ENCODE measurements around the gene HSPA1B.
"Not testable (repeated sequence)": the region's sequence is repeated elsewhere in the genome, so short reads cannot be mapped to it uniquely, and the experiment has no call there.

The HSPA1B gene

GRCh38 chr6:31860349-31860748 lies 32.8 kb downstream of the HSPA1B start:
- DNase-seq = no peak

DNA sequence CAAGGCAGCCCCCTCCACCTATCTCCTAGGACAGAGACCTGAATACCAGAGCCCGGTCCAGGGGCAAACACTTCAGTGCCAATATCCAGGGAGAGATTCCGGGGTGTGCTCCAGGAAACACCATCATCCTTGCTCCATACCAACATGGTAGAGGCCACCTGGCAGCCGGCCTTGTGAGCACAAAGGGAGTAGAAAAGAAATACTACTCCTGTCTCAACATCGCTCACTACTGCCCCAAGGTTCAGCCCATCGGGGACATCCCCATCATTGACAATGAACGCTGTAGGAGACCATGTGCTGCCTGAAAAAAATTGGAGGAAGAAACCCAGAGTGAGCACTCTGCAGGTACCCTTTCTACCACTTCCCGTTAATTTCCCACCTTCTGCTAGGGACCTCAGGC lies 33.6 kb downstream of the HSPA1B start:
- DNase-seq = no peak

DNA sequence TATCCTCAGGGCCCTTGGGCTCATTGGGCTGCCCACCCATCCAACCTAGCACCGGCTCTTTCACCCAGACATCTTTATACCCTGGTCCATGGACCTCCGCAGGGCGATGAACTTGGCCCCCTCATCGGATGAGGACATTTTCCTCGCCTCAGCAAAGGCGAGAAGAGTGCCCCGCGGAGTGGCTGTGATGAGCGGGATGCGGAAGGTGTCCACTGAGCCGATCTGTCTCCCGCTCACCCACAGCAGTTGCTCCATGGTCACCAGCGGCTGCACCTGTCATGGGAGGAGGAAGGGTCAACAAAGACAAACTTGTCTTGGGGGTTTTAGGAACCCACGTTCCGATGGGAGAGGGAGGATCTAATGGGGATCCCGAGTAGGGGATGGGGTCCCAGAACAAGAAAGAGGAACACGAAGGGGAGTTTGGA lies 34.4 kb downstream of the HSPA1B start:
- DNase-seq = no peak

GRCh38 chr6:31862344-31863235 lies 35.1 kb downstream of the HSPA1B start, which contains the start of gene NEU1:
TSS of gene NEU1 (minus strand) at chr6:31862821. CDS start at chr6:31862776, 45 bp downstream.
- DNase-seq = peak; percentile 100

DNA sequence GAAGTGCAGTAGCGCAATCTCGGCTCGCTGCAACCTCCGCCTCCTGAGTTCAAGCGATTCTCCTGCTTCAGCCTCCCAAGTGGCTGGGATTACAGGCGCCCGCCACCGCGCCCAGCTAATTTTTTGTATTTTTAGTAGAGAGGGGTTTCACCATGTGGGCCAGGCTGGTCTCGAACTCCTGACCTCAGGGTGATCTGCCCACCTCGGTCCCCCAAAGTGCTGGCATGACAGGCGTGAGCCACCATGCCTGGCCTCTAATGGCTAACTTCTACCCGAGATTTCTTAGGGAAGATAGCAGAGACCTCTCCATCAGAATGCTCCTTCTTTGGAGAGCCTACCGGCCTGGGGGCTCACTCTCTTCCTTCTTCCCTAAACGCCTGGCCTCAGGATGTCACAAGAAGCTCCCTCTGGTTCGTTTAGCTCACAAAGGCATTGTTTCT lies 36.6 kb downstream of the HSPA1B start:
- DNase-seq = not testable (repeated sequence)

DNA sequence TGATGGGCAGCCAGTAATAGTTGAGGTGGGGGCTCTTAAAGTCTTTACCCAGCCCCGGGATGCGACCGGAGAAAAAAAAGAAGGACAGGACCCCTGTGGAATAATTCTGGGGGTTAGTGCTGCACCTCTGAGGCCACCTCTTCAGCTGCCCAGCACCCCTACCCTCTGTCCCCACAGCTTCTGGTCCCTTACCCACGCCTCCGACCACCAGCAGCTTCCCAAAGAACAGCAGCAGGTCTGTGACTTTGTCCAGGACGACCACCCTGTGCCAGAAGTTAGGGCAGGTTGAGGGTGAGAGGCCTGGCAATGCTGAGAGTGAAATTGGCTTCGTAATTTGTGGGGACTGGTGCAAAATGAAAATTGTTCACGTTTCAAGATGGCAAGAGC lies 37.3 kb downstream of the HSPA1B start:
- no peak for DNase-seq

DNA sequence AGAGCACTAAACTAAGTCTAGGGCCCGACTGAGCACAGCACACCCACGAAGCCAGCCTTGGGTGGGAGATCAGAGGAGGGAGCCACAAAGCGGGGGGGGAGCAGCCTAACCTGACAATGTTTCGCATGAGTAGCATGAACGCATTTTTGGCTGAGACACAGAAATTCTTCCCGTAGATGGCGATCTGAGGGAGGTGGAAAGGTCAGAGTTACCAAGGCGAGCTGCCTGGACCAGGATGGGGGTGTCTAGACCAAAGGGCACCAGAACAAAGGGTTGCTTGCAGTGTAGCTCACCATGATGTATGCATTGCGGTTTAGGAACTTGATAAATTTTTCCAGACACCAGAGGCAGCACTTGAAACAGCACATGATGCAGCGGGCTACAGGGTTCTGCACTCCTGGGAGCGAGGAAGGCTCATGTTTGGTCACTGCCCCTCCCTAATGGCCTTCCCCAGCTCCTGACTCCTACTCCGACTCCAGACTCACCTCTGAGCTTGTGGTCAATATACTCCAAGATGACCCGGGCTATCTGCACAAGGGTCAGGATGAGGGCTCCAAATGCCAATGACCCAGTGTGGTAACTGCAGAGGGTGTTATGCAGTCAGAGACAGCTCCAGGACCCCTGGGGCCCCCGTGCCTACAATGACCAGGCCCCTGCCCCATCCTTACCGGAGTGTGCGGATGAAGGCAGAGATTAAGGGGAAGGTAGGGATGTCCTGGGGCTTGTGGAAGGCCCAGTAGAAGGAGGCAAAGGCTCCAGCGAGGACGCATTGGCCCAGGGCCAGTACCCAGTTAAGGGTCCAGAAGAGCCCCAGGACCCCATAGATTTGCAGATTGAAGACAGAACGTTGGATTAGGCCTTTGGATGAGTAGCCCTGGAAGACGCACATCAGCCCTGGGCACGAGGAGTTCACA lies 37.9 kb downstream of the HSPA1B start:
- no peak for DNase-seq

DNA sequence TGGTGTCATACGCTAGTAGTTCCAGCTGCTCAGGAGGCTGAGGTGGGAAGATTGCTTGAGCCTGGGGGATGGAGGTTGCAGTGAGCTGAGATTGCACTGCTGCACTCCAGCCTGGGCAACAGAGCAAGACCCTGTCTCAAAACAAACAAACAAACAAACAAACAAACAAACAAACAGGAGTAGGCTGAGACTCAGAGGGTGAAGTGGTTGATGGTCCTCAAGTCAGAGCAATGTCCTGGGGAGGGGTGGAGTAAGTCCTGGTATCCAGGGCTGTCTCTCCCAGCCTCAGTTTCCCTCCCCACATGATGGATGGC lies 41.1 kb downstream of the HSPA1B start:
- DNase-seq = not testable (repeated sequence)

DNA sequence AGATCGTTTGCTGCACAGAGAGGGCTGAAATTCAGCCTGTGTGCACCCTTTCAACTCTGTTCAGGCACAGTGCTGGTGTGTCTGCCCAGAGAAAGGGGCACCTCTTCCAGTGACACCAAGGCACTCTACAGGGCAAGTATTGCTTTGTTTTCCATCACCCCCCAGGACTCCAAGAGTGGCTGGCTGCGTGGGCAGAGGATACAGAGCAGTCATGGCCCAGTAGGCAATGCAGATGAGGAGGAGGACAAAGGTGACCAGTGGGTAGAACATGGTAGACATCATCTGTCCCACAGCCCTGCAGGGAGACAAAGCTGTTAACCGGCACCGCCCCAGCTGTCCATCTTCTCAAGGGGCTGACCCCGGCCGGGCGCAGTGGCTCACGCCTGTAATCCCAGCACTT lies 41.8 kb downstream of the HSPA1B start:
- DNase-seq = no peak

- no peak for DNase-seq
These were observed 42.9 kb downstream of the HSPA1B start for GRCh38 chr6:31870385-31870921.

DNA sequence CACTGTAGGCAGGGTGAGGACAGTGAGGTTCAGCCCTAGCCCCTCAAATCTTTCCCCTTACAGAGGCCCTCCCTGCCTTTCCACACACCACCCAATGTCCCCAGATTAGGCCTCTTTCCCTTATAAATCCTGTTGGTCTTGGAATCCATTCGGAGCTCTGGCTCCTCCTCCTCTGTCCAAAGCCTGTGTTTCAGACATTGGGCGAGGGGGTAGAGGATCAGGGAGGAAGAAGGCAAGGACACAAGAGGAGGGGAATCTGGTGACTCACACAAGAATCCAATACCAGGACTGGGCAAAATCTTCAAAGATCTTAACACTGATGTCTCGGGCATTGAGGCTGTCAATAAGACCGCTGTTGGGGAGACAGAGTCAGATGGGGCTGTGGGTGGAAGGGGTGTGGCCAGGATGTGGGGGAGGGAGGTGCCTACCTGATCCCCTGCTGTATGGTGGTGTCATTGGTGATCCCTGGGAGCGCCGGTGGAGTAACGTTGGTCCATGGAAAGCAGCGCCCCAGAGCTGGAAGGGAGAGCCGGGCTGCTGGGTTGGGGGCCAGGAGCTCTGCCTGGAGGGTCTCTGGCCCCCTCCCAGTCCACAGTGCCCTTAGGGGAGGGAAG lies 43.6 kb downstream of the HSPA1B start:
- DNase-seq = no peak

DNA sequence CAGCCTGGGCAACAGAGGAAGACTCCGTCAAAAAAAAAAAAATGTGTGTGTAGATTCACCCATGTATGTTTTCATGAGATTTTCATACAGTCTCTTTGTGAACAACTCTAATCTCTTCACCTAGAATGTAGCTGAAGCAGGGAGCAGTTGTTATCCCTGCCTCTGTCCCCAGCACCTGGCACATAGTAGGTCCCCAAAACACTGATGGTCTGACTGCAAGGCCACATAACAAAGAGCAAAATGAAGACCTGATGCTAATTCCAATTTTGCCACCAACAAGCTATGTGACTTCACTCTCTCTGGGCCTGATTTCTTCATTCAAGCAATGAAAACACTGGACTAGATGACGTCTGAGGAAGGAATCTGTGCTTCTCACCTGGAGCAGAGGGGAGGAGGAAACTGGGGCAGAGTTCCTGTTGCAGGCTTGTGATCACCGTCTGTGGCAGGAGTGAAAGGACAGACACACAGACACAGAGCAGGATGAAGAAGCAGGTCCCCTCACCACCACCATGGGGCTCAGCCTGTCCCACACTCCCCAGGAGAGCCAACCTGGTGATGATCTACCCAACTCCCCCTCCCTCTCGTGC lies 46.6 kb downstream of the HSPA1B start:
- no peak for DNase-seq

GRCh38 chr6:31874836-31875572 lies 47.5 kb downstream of the HSPA1B start:
- no peak for DNase-seq

DNA sequence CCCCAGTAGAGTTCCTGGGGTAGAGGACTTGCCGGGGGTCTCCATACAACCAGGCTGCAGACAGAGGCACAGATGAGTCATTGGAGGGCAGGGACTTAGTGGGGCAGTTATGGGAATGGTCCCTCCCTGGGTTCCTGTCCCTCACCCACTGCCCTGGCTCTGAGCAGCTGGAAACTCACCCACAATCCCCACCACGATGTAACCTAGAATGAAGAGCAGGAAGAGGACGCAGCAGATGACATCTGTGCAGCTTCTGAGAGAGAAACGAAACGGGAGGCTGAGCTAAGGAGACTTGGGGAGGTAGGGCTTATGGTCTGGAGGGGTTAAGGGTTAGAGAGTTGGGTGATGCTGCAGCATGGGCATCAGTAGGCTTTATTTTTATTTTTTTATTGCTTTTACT lies 48.3 kb downstream of the HSPA1B start:
- DNase-seq = no peak

DNA sequence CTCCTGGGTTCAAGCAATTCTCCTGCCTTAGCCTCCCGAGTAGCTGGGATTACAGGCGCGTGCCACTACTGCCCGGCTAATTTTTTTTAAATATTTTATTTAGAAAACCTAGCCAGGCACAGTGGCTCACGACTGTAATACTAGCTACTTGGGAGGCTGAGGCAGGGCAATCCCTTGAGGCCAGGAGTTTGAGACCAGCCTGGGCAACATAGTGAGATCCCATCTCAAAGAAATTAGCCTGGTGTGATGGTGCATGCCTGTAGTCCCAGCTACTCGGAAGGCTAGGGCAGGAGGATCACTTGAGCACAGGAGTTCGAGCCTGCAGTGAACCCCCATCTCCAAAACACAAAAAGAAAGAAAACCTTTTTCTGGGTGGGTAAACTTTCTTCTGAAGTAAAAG lies 48.8 kb downstream of the HSPA1B start:
- no peak for DNase-seq

- DNase-seq = no peak
These were observed 49.6 kb downstream of the HSPA1B start for GRCh38 chr6:31877125-31877650.

- no peak for DNase-seq
These were observed 50.2 kb downstream of the HSPA1B start for GRCh38 chr6:31877651-31878161.

GRCh38 chr6:31878222-31878621 lies 50.7 kb downstream of the HSPA1B start:
- DNase-seq = no peak

DNA sequence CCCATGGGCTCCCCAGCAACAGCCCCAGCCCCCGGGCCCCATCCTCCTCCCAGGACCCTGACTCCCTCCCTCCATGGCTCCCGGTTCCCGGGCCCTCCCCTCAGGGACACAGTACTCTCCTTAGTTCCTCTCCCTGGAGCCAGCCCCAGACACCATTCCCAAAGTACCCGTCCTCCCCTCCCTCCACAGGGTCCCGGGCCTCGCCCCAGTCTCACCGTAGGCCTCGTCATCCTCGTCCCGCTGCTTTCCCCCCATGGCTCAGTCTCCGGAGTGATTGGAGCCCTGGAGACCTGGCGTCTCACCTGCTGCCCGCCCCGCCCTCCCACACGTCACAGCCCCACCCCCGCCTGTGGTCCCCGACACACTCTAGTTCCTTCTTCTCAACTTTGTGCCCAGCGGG lies 51.2 kb downstream of the HSPA1B start, which contains the start of gene SLC44A4:
TSS of gene SLC44A4 (minus strand) at position 272 of the 400 bp plus-strand sequence. CDS start at position 255, 17 bp downstream.
- no peak for DNase-seq

- no peak for DNase-seq
These were observed 51.6 kb downstream of the HSPA1B start for GRCh38 chr6:31879143-31879542.

Data from midbrain (tissue), 1 donor.